Lower leg skin (tissue), 3 donors: ENCODE results near the gene GPAM.

Experiments used
- POLR2A ChIP-seq, 2 donors: fragments of 450-650 bp; IDR thresholded peaks; one replicate each; pipeline ENCODE4 v1.6.1; 2016 to 2017; ENCODE audit warnings: antibody characterized with exemption in 2 of 2, mild to moderate bottlenecking in 1 of 2, moderate library complexity in 1 of 2
- TF ChIP-seq, protein P1 (sequence below), 3 donors: fragments of 450-650 bp; IDR thresholded peaks; one replicate each; pipeline ENCODE4 v1.5.1; 2016; ENCODE audit warnings: antibody characterized with exemption in 3 of 3, mild to moderate bottlenecking in 3 of 3, moderate library complexity in 2 of 3

DNA sequence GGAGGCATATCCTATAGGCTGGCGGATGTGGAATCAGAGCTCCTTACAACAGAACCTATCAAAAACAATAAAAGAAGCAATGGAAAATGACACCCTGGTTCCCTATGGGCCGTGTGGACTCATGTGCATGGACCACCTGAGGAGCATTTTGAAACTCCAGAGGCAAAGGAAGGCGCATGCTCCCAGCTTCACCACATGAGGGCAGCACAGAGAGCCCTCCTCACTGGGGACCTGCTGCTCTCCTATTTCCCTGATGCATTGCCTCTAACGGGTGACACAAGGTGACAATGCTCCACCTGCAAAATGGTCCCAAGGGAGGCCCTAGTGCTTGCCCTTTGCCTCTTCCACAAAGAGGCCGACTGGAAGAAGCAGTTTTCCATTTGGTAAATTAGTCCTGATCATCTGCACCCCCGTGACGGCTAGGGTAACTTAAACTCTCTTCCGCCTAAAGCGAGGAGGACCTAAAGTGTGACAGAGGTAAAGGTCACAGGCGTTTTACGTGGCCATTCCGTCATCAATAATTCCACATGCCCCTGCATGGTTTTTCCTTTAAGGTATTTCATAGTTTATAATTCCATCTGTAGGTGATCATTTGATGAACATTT lies 67.7 kb downstream of the GPAM start:
- TF ChIP-seq, protein P1, sequence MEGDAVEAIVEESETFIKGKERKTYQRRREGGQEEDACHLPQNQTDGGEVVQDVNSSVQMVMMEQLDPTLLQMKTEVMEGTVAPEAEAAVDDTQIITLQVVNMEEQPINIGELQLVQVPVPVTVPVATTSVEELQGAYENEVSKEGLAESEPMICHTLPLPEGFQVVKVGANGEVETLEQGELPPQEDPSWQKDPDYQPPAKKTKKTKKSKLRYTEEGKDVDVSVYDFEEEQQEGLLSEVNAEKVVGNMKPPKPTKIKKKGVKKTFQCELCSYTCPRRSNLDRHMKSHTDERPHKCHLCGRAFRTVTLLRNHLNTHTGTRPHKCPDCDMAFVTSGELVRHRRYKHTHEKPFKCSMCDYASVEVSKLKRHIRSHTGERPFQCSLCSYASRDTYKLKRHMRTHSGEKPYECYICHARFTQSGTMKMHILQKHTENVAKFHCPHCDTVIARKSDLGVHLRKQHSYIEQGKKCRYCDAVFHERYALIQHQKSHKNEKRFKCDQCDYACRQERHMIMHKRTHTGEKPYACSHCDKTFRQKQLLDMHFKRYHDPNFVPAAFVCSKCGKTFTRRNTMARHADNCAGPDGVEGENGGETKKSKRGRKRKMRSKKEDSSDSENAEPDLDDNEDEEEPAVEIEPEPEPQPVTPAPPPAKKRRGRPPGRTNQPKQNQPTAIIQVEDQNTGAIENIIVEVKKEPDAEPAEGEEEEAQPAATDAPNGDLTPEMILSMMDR (IDR thresholded peaks at IDR 0.05): no peak
- no peak for TF ChIP-seq POLR2A (IDR thresholded peaks at IDR 0.05)
